Pancreas (tissue), 10 donors: ENCODE results near the gene ZFAND2B. TPM values are rescaled to one million over a fixed set of nuclear protein-coding genes. Genes with fewer than 3 reads are reported as not detected.

Experiments
- ATAC-seq, 4 donors: fragments of 200-7000 bp; cut with Tn5 transposase; one replicate each; pipeline versions ENCODE4 v1.8.0 to v1.9.1; 2020; ENCODE audit warnings: mild to moderate bottlenecking in 4 of 4, moderate library complexity in 4 of 4
- DNase-seq, 6 donors: peaks; one replicate each; pipeline ENCODE4 v3.0.0-alpha.2; 2020
- FAIRE-seq: peaks from 2 replicates; lab custom pipeline; 2012; peaks lifted over from hg19 to GRCh38; lab: Jason Lieb, UNC
- H3K27ac ChIP-seq, 4 donors: fragments of 200-600 bp; sonication (generic); 1 replicate in 3 of 4; 2 replicates in 1 of 4; pipeline versions ENCODE4 v1.5.0 to v1.8.0; 2020
- H3K27me3 ChIP-seq, 4 donors: fragments of 200-600 bp; one replicate each; pipeline ENCODE4 v1.8.0; 2021
- H3K36me3 ChIP-seq, 3 donors: fragments of 200-600 bp; sonication (generic) in 1 of 3; one replicate each; pipeline versions ENCODE4 v1.5.0 to v1.8.0; 2020 to 2021
- H3K4me1 ChIP-seq, 3 donors: fragments of 200-600 bp; one replicate each; pipeline ENCODE4 v1.8.0; 2021
- H3K4me3 ChIP-seq, 4 donors: fragments of 200-600 bp; sonication (generic) in 2 of 4; one replicate each; pipeline versions ENCODE4 v1.5.0 to v1.8.0; 2020 to 2021
- H3K9me3 ChIP-seq, 4 donors: fragments of 200-600 bp; one replicate each; pipeline ENCODE4 v1.8.0; 2021
- CTCF ChIP-seq, 4 donors: fragments of 200-600 bp; sonication (generic) in 3 of 4; IDR thresholded peaks; one replicate each; pipeline versions ENCODE4 v1.5.0 to v1.8.0; 2021; ENCODE audit warnings: antibody characterized with exemption in 4 of 4
- WGBS, 2 donors: extraction: QIAGEN DNeasy Blood & Tissue Kit; methylation state at CpG; one replicate each; pipeline ENCODE4 v1.1.7; 2013; 5-methylcytosine and 5-hydroxymethylcytosine counted together
- intact Hi-C, 3 donors: fragments of 100-400 bp; cut with DNase I; formaldehyde crosslinking; loops; one replicate each; pipeline versions ENCODE4 v1.11.1 to v1.14.2; 2022
- polyA plus RNA-seq, 2 donors: library from polyadenylated mRNA; stranded (reverse); fragments of 200-250 nt; gene quantifications; one replicate each; pipeline ENCODE4 v1.2.3, GENCODE V29; 2013
- total RNA-seq, 6 donors: library from RNA; stranded (reverse); fragmentation: NEBNext Ultra II Directional in 4 of 6; extraction: Animal tissue kit (Norgen Biotek cat#: 25700) in 4 of 6; gene quantifications; one replicate each; pipeline versions ENCODE4 v1.2.1 to v1.2.4, GENCODE V29; 2021 to 2023
- donor health status: healthy with polysubstance abuse.
- donor health status: DM: no; HTN: no; CAD: no; lungs with moderate emphysema.
- donor health status: DM: no; HTN: no; CAD: no.
- donor health status: control.
- donor health status: control.
- donor health status: Bipolar disorder and iron deficiency.
- donor health status: DM: yes; HTN: yes; CAD: no.
- donor health status: DM: no; HTN: no; CAD: no.
- donor health status: DM: no; HTN: no; CAD: no.
- donor health status: DM: yes; HTN: yes; CAD: no.

Gene ZFAND2B
- total and polyA plus RNA-seq, 8 donors = 18.9 to 66.9 (median 27.1) TPM

DNA sequence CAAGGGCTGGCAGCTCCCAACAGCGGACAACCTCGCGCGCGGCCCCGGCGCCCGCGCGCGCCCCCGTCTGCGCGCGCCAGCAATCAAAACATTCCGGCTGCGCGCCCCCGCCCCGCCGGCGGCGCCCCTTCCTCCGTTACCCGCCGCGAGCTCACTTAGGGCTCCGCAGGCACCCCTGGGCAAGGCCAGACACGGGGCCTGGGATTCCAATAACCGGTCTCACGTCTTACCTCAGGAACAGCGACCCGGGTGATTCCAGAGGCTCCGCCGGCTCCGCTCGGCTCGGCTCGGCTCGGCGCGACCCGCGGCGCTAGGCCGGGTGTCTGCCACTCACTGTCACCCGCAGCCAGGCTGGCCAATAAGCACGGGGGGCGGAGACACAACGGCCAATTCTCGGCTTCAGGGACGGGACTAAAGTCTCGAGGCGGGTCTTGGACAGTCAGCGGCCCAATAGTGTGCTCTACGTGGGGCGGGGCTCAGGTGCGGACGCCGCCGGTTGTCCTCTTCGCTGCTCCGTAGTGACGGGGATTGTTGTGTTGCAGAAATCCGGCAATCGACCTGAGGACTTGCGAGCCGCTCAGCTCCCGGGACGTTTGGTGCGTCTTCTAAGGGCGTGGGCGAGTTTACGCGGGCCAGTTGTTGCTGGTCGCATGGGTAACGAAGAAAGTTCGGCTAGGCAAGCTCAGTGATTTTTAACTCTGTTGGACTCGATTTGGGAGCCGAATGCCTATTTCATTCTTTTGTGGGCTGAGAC, 22.9 kb downstream of the ZFAND2B start, which contains the start of the genes ANKZF1 and ATG9A:
Gene ANKZF1 (plus strand): TSS at position 502 of the 754 bp plus-strand sequence. CDS start 452 bp downstream, outside the sequence.
Gene ATG9A (minus strand): TSS at position 332 of the 754 bp plus-strand sequence. CDS start 1,612 bp downstream, outside the sequence.
- intact Hi-C loops = no loop called here
- Histone ChIP-seq H3K27ac (peak within 1 kb of the TSS; percentile 91 to 95 (median 92)), H3K4me1 (peaks cover 12 to 21% (median 16%) of the 10 kb centered on the region in 3 donors), H3K9me3 (no peaks in the 10 kb centered on the region), H3K4me3 (peak within 1 kb of the TSS; percentile 58 to 89 (median 76)), H3K36me3 (peaks cover 3 to 40% (median 28%) of the 10 kb centered on the region in 3 donors), H3K27me3 (no peaks in the 10 kb centered on the region)
- FAIRE-seq (peak; percentile 67), ATAC-seq (peak; percentile 96 to 98 (median 97)), DNase-seq (peak; percentile 92 to 99 (median 99))
- WGBS, 2 donors = 0% methylated on average over 57 to 80 of the region's 80 CpGs
- TF ChIP-seq CTCF (IDR thresholded peaks at IDR 0.05) = no peak

DNA sequence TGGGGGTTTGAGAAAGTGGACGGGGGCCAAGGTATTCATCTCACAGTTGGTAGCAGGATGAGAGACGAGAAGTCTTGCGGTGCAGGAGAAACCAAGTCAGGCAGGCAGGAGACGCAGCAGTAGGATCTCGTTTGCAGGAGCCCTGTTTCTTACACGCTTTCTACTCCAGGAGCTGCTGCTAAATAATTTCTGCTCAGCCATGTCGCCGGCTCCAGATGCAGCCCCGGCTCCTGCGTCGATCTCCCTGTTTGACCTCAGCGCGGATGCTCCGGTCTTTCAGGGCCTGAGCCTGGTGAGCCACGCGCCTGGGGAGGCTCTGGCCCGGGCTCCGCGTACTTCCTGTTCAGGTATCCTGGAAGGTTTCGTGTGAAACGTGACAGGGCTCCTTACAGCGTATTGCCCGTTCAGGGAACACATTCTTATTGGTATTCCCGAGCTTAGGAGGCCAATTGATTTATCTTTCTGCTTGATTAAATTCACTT, 23.5 kb downstream of the ZFAND2B start:
- intact Hi-C loops = no loop called here
- peak in 2 of 6 donors; percentile 56 to 75 for DNase-seq
- TF ChIP-seq CTCF (IDR thresholded peaks at IDR 0.05) = no peak
- Histone ChIP-seq H3K27ac (peak overlapping the region; percentile 82 to 95 (median 91)), H3K4me1 (peaks cover 12 to 21% (median 16%) of the 10 kb centered on the region in 3 donors), H3K4me3 (peak overlapping the region; percentile 58 to 89 (median 76)), H3K27me3 (no peaks in the 10 kb centered on the region), H3K36me3 (peaks cover 9 to 40% (median 29%) of the 10 kb centered on the region in 3 donors), H3K9me3 (no peaks in the 10 kb centered on the region)
- no peak for FAIRE-seq
- 1% methylated on average over 24 of the region's 24 CpGs for WGBS, 2 donors
- ATAC-seq = peak; percentile 49 to 74 (median 58)

DNA sequence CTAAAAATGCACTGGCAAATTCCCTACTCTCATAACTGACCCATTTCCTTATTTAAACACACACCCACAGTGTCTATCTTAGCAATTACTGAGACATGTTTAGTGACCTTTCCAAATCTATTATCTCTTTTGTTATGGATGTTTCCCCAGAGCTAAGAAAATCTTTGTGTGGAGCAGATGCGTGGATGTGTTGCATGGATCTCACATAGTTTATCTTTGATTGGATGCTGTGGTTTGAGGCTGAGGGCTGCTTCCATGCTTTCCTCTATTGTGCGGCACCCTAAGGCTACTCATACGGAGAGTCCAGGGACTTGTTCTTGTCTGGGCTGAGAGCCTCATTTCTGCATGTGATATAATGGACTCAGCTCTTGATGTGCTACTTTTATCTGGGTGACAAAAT, 27.7 kb downstream of the ZFAND2B start:
- ATAC-seq (no peak), FAIRE-seq (no peak), DNase-seq (no peak)
- Histone ChIP-seq H3K9me3 (no peaks in the 10 kb centered on the region), H3K27me3 (no peaks in the 10 kb centered on the region), H3K27ac (no peak overlapping the region), H3K36me3 (peaks cover 15 to 57% (median 34%) of the 10 kb centered on the region in 3 donors), H3K4me1 (peaks cover 0 to 10% (median 9%) of the 10 kb centered on the region in 3 donors), H3K4me3 (no peak overlapping the region)
- no peak for TF ChIP-seq CTCF (IDR thresholded peaks at IDR 0.05)
- intact Hi-C loops = no loop called here
- 74 to 93% methylated on average over 3 of the region's 3 CpGs for WGBS, 2 donors

- no peak overlapping the region for H3K4me3 ChIP-seq
- FAIRE-seq (no peak), DNase-seq (no peak), ATAC-seq (no peak)
- WGBS, 2 donors = 59 to 62% methylated on average over 28 of the region's 28 CpGs
- no peaks in the 10 kb centered on the region for H3K36me3 ChIP-seq
- no peaks in the 10 kb centered on the region for H3K9me3 ChIP-seq
- peaks cover 0 to 25% (median 2%) of the 10 kb centered on the region in 3 donors for H3K4me1 ChIP-seq
- H3K27me3 ChIP-seq = no peaks in the 10 kb centered on the region
- no peak for TF ChIP-seq CTCF (IDR thresholded peaks at IDR 0.05)
- intact Hi-C loops = no loop called here
- H3K27ac ChIP-seq = no peak overlapping the region
Measured at GRCh38 chr2:219243291-219243761, 36.7 kb downstream of the ZFAND2B start.
